SK-N-SH treated with all-trans-retinoic acid at 6 μM for 48 hours (cell line): ENCODE results near the gene PRADC1.

ENCODE experiments used
- RARB ChIP-seq: fragments of 250-450 bp; sonication (Bioruptor Pico); IDR thresholded peaks from 2 replicates; pipeline ENCODE4 v1.8.0; 2021; ENCODE audit warnings: mild to moderate bottlenecking, moderate library complexity
- SNAI2 ChIP-seq: fragments of 250-450 bp; sonication (Bioruptor Pico); IDR thresholded peaks from 2 replicates; pipeline ENCODE4 v1.5.0; 2020; ENCODE audit warnings: mild to moderate bottlenecking, moderate library complexity
- ZFP3 ChIP-seq: fragments of 250-450 bp; sonication (Bioruptor Pico); IDR thresholded peaks from 2 replicates; pipeline ENCODE4 v1.5.0; 2020; ENCODE audit warnings: mild to moderate bottlenecking, moderate library complexity

DNA sequence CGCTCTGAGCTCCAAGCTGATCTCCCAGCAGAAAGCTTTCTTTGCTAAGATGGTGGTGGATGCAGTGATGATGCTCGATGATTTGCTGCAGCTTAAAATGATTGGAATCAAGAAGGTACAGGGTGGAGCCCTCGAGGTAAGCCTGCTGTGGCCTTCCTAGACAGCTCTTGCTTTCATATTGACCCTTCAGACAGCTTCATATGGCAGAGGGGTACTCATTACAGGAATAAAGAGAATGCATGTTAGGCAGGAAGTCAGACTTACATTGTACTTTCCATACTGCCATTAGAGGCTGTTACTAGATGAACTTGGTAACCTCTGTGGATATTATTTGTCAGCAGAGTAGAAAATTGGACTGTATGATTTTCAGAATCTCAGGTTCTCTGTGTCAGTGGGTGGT lies 11.5 kb upstream of the PRADC1 start:
- no peak for TF ChIP-seq ZFP3
- TF ChIP-seq SNAI2 = no peak
- TF ChIP-seq RARB = no peak
